ENCODE measurements around the gene ABCB8. TPM values are rescaled to one million over a fixed set of nuclear protein-coding genes. Genes with fewer than 3 reads are reported as not detected.

Gene ABCB8
- total and polyA plus RNA-seq, 2 of the 8 experiments (the other 6 are each of a cell fraction or from before 2014, with no cell fraction given) = 17.7 to 27.0 TPM

DNA sequence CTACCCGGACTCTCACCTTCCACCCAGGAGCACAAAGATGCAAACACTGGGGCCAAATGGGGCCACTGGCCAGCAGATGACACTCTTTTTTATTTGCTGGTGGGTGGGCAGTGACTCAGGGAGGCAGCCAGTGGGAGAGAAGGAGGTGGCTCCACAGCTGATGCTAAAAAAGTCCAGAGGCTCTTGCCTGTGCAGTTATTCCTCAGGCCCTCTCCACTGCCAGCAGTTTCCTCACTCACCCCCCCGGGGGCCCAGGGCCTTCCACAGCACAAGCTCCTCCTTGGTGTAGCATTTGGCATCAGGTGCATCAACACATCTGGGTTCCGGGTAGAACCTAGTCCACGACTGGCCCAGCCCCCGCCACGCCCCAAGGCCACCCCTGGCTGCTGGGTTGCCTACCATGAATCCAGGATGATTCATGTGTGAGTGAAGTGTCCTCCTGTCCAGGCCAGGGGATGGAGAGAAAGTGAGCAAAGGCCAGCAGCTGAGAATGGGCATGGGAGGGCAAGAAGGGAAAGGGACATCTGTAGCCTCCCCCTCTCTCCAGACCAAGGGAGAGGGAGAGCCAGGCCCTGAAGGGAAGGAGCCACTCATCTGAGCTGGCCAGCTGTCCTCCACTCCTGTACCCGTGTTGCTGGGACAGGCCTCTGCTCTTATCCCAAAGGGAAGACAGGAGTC is 48.4 kb upstream of the ABCB8 start:
- no peak for DNase-seq (ENCODE audit: low read depth in 1 of 2, low spot score in 2 of 2)
- Histone ChIP-seq H4K5ac (ENCODE audit: insufficient read length, low read depth, low read length) (no peak overlapping the region), H2BK120ac (replicated peaks; ENCODE audit: low read depth, low read length) (no peak overlapping the region), H2BK15ac (ENCODE audit: low read length) (0 out of 2 replicates have a peak overlapping the region, but pooled peaks have one; percentile 32), H3K9ac (replicated peaks in 1 of 4; ENCODE audit: extremely low read depth in 1 of 4, low read depth in 3 of 4, low read length in 3 of 4) (no peak overlapping the region), H2AK5ac (ENCODE audit: low read depth, low read length) (peak overlapping the region; percentile 55; the same call in 1 of the 2 replicates), H4K91ac (replicated peaks; ENCODE audit: insufficient read length, low read length) (no peak overlapping the region), H3K56ac (replicated peaks; ENCODE audit: insufficient read length, low read depth, low read length) (no peak overlapping the region), H3K9me3 (ENCODE audit: insufficient read depth in 2 of 2, low read depth in 1 of 2, low read length in 1 of 2) (no peaks in the 10 kb centered on the region), H3K36me3 (ENCODE audit: control insufficient read depth in 2 of 4, insufficient read depth in 4 of 4, low read length in 3 of 4) (no peaks in the 10 kb centered on the region), H3K4me2 (ENCODE audit: insufficient read depth in 1 of 2, low read depth in 2 of 2, low read length in 2 of 2) (peak overlapping the region; percentile 81 to 90), H3K23me2 (ENCODE audit: low read depth, low read length) (peaks cover 13% of the 10 kb centered on the region), H3K27ac (ENCODE audit: low read depth, low read length) (no peak overlapping the region), H3K79me2 (ENCODE audit: control insufficient read depth in 1 of 2, insufficient read depth in 2 of 2, low read length in 2 of 2) (no peaks in the 10 kb centered on the region), H3K79me1 (ENCODE audit: low read depth, low read length) (no peaks in the 10 kb centered on the region; the same call in 1 of the 2 replicates), H3K4me1 (replicated peaks in 1 of 4; ENCODE audit: control insufficient read depth in 3 of 4, insufficient read depth in 4 of 4, low read length in 3 of 4) (peaks cover 11 to 37% (median 25%) of the 10 kb centered on the region in 4 experiments), H4K8ac (ENCODE audit: extremely low read depth, insufficient read depth, low read length) (no peak overlapping the region), H2BK12ac (ENCODE audit: low read depth, low read length) (peak overlapping the region; percentile 6; the same call in 1 of the 2 replicates), H3K14ac (ENCODE audit: insufficient read length) (no peak overlapping the region), H2BK5ac (ENCODE audit: low read depth, low read length) (0 out of 2 replicates have a peak overlapping the region, but pooled peaks have one; percentile 46), H3K18ac (ENCODE audit: extremely low read depth, low read length) (no peak overlapping the region; the same call in 1 of the 2 replicates), H2BK20ac (ENCODE audit: low read length) (no peak overlapping the region), H3K23ac (ENCODE audit: insufficient read length) (no peak overlapping the region), H3K27me3 (replicated peaks in 1 of 4; ENCODE audit: control insufficient read depth in 3 of 4, extremely low read depth in 1 of 4, insufficient read depth in 3 of 4, low read length in 3 of 4) (peaks cover 2 to 31% (median 28%) of the 10 kb centered on the region in 4 experiments), H2AFZ (ENCODE audit: low read length) (no peak overlapping the region), H3K4ac (replicated peaks; ENCODE audit: insufficient read length, low read depth, low read length) (no peak overlapping the region), H4K20me1 (replicated peaks in 1 of 2; ENCODE audit: control insufficient read depth in 1 of 2, insufficient read depth in 2 of 2, low read length in 2 of 2) (peaks cover 2 to 9% of the 10 kb centered on the region in 2 experiments), H3K4me3 (ENCODE audit: extremely low read depth in 1 of 4, insufficient read depth in 2 of 4, low read depth in 3 of 4, low read length in 4 of 4) (peak overlapping the region; percentile 43 to 66 (median 58); a peak in 7 of 8 replicates)
- FAIRE-seq = no peak
- ChIA-PET CTCF (ENCODE audit: partially characterized antibody) (interaction anchor here (0.7 to 27.0 kb wide), 29 partner anchors 9 to 342 kb away, joined by 3 to 797 read pairs (median 4); partner anchors contain the start of gene TMEM176B), POLR2A (ENCODE audit: partially characterized antibody) (interaction anchor here (0.7 to 3.0 kb wide), 9 partner anchors 11 to 115 kb away, joined by 3 to 13 read pairs (median 3); no protein-coding TSS in a partner anchor)
- TF ChIP-seq SUZ12 (IDR thresholded peaks at IDR 0.05; ENCODE audit: low read length) (0 out of 2 replicates have a peak, but pooled peaks have one; percentile 8), EGR1 (IDR thresholded peaks at IDR 0.05; ENCODE audit: borderline replicate concordance, low read depth, low read length) (no peak), HDAC2 (IDR thresholded peaks at IDR 0.05; ENCODE audit: borderline replicate concordance in 1 of 2, low read depth in 2 of 2, low read length in 2 of 2) (no peak)
- 73% methylated on average over 6 of the region's 7 CpGs; no CpG with 5 or more reads in 1 of the 2 experiments for WGBS, 2 experiments (ENCODE audit: extremely low coverage in 1 of 2, insufficient coverage in 1 of 2, insufficient read length in 1 of 2, insufficient replicate concordance in 2 of 2, low coverage in 1 of 2, low lambda C conversion rate in 2 of 2, missing lambda C conversion rate in 1 of 2)
